T-cell (primary cell): ENCODE results near the gene IL1A. TPM values are rescaled to one million over a fixed set of nuclear protein-coding genes. Genes with fewer than 3 reads are reported as not detected.

Experiments used
- ATAC-seq, 4 experiments: fragments of 200-7000 bp in 3 of 4; fragments of 150-1000 bp in 1 of 4; cut with Tn5 transposase; replicated peaks in 1 of 4; 1 replicate in 3 of 4; 2 replicates in 1 of 4; pipeline ENCODE4 v1.10.0; 2021; ENCODE audit warnings: moderate library complexity in 3 of 4, mild to moderate bottlenecking in 2 of 4, moderate number of reproducible peaks in 1 of 4
- CTCF ChIA-PET, 2 donors: fragments of 300-600 bp; sonication (Branson Sonifier 250); formaldehyde crosslinking; loops; one replicate each; lab custom pipeline; 2022; ENCODE audit warnings: antibody characterized with exemption in 2 of 2; lab: Charles Lee
- POLR2A ChIA-PET, 2 donors: fragments of 300-600 bp; sonication (Branson Sonifier 250); formaldehyde crosslinking; loops; one replicate each; lab custom pipeline; 2022; ENCODE audit warnings: antibody characterized with exemption in 2 of 2; lab: Charles Lee
- DNase-seq, 35 experiments: peaks; one replicate each; pipeline versions ENCODE4 v3.0.0 to v3.0.0-alpha.2; 2013 to 2023
- H3K27ac ChIP-seq: one replicate; pipeline ENCODE4 v1.5.1; 2013; ENCODE audit warnings: low read length
- H3K27me3 ChIP-seq, 2 experiments: replicated peaks in 1 of 2; 1 replicate in 1 of 2; 2 replicates in 1 of 2; pipeline versions ENCODE4 v1.6.1 to v1.7.0; 2013; ENCODE audit warnings: low read length in 1 of 2, mixed read lengths in 1 of 2; ENCODE audit not compliant: control insufficient read depth in 2 of 2, insufficient read depth in 2 of 2; ENCODE audit errors: extremely low read depth in 1 of 2
- H3K36me3 ChIP-seq, 2 donors: 1 replicate in 1 of 2; 2 replicates in 1 of 2; pipeline versions ENCODE4 v1.6.1 to v1.7.0; 2013; ENCODE audit warnings: low read length in 1 of 2; ENCODE audit not compliant: control insufficient read depth in 2 of 2, insufficient read depth in 1 of 2; ENCODE audit errors: extremely low read depth in 1 of 2
- H3K4me1 ChIP-seq, 2 experiments: 1 replicate in 1 of 2; 2 replicates in 1 of 2; pipeline versions ENCODE4 v1.6.1 to v1.7.0; 2013; ENCODE audit warnings: low read length in 2 of 2, mixed read lengths in 1 of 2; ENCODE audit not compliant: insufficient read depth in 2 of 2, control insufficient read depth in 1 of 2; ENCODE audit errors: extremely low read depth in 1 of 2
- H3K4me3 ChIP-seq, 2 donors: 1 replicate in 1 of 2; 2 replicates in 1 of 2; pipeline versions ENCODE4 v1.5.1 to v1.7.0; 2013; ENCODE audit warnings: mild to moderate bottlenecking in 2 of 2, low read length in 1 of 2, moderate library complexity in 1 of 2; ENCODE audit not compliant: control insufficient read depth in 1 of 2; ENCODE audit errors: extremely low read depth in 1 of 2
- H3K9me3 ChIP-seq: 2 replicates; pipeline ENCODE4 v1.7.0; 2013
- H3K27ac Mint-ChIP-seq, 2 donors: one replicate each; pipeline ENCODE4 v1.8.0; 2020 to 2021; ENCODE audit warnings: mild to moderate bottlenecking in 2 of 2, mixed read lengths in 2 of 2
- H3K27me3 Mint-ChIP-seq, 2 donors: one replicate each; pipeline ENCODE4 v1.8.0; 2021 to 2022; ENCODE audit warnings: mixed read lengths in 2 of 2
- H3K36me3 Mint-ChIP-seq: one replicate; pipeline ENCODE4 v1.8.0; 2021; ENCODE audit warnings: mixed read lengths
- H3K4me1 Mint-ChIP-seq, 3 donors: one replicate each; pipeline ENCODE4 v1.8.0; 2020 to 2022; ENCODE audit warnings: mixed read lengths in 3 of 3, mild to moderate bottlenecking in 1 of 3
- H3K4me3 Mint-ChIP-seq, 3 donors: one replicate each; pipeline ENCODE4 v1.8.0; 2020 to 2022; ENCODE audit warnings: mild to moderate bottlenecking in 3 of 3, mixed read lengths in 3 of 3, moderate library complexity in 3 of 3
- H3K9me3 Mint-ChIP-seq, 3 donors: one replicate each; pipeline ENCODE4 v1.8.0; 2020 to 2022; ENCODE audit warnings: mixed read lengths in 3 of 3
- WGBS: methylation state at CpG from one replicate; pipeline ENCODE4 v1.1.5; 2013; ENCODE audit warnings: missing lambda C conversion rate; ENCODE audit not compliant: insufficient coverage; 5-methylcytosine and 5-hydroxymethylcytosine counted together
- total RNA-seq, 35 experiments: library from RNA in 6 of 35; stranded (reverse) in 6 of 35; fragments of 120-200 nt in 1 of 35; gene quantifications; one replicate each; pipeline versions ENCODE4 v1.2.1 to v1.2.4 and lab custom pipeline; 2013 to 2026

Gene IL1A
- total RNA-seq, 5 donors from 2014 or later (not counting 1 experiment from before 2014, with no cell fraction given): 0.12 TPM; not detected in 4

DNA sequence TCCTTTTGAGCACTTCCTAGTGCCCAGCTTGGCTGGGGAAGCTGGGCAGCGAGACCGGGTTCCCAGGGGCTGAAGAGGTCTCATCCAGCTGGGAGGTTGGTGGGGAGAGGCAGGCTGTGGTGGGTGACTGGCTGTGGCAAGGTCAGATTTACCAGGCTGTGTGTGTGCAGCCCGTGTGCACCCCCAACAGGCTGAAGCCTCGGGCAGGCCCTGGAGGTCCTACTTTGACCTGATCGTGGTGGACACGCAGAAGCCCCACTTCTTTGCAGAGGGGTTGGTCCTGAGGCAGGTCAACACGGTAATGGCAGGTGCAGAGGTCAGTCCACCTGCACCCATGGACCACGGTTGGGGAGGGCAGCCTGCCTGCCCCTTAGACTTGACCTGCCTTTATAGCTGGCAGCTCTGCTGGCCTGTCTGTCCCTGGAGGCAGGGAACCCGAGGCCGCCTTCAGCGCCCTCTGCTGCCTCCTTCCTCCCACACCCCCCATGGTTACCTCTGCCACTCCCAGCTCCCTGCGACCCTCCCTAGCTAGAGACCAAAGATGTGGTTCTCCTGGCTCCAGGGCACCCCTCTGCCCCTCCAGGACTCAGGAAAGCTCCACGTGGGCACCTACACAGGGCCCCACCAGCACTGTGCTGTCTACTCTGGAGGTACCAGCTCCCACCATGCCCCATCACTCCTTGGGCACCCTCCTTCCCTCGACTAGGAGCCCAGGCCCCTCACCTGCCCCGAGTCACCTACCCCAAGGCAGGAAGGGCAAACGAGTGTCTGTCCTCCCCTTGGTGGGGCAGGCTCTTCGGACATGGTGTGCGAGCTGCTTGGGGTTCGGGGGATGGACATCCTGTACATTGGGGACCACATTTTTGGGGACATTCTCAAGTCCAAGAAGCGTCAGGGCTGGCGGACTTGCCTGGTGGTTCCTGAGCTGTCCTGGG is 59.4 kb downstream of the IL1A start:
- Histone ChIP-seq H3K27ac (no peak overlapping the region), H3K4me3 (no peak overlapping the region), H3K4me1 (peaks cover 0 to 9% of the 10 kb centered on the region in 2 experiments), H3K9me3 (no peaks in the 10 kb centered on the region), H3K36me3 (no peaks in the 10 kb centered on the region), H3K27me3 (peaks cover 0 to 40% of the 10 kb centered on the region in 2 experiments)
- no peak for DNase-seq
- peaks cover 5 to 8% (median 5%) of the 10 kb centered on the region in 3 donors for H3K4me1 Mint-ChIP-seq
- ChIA-PET CTCF (interaction anchor here (0.6 to 5.6 kb wide), 5 partner anchors 17 to 125 kb away, joined by 3 to 38 read pairs (median 8); no protein-coding TSS in a partner anchor), POLR2A (no interaction called here)
- no peaks in the 10 kb centered on the region for H3K9me3 Mint-ChIP-seq
- peaks cover 3 to 7% of the 10 kb centered on the region in 2 donors for H3K27me3 Mint-ChIP-seq
- no peaks in the 10 kb centered on the region for H3K36me3 Mint-ChIP-seq
- 79% methylated on average over 18 of the region's 21 CpGs for WGBS
- ATAC-seq: no peak
- H3K4me3 Mint-ChIP-seq: no peak overlapping the region
- no peak overlapping the region for H3K27ac Mint-ChIP-seq

DNA sequence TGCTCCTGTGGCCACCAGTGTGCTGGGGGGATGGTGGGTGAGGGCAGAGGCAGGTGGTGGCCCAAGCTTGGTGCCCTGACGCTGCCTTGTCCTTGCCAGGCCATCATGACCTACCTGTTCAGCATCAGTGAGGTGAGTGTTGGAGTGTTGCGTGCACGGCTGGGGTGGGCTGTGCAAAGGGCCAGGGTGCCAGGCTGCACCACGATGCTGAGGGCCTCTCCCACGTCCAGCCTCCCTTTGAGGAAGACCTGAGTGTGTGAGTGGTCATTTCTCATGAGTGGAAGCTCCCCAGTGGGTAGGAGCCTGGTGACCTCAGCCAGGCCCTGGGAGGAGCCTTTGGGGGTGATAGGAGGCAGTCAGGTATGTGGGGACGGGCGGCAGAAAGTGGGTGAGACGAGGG is 60.3 kb downstream of the IL1A start:
- POLR2A ChIA-PET: no interaction called here
- H3K4me1 Mint-ChIP-seq: peaks cover 5 to 8% (median 5%) of the 10 kb centered on the region in 3 donors
- H3K36me3 Mint-ChIP-seq: no peaks in the 10 kb centered on the region
- Histone ChIP-seq H3K9me3 (no peaks in the 10 kb centered on the region), H3K4me3 (no peak overlapping the region), H3K36me3 (no peaks in the 10 kb centered on the region), H3K27me3 (peaks cover 0 to 37% of the 10 kb centered on the region in 2 experiments), H3K27ac (no peak overlapping the region), H3K4me1 (peaks cover 0 to 9% of the 10 kb centered on the region in 2 experiments)
- no peak for DNase-seq
- H3K27ac Mint-ChIP-seq: no peak overlapping the region
- no peaks in the 10 kb centered on the region for H3K9me3 Mint-ChIP-seq
- peaks cover 3 to 7% of the 10 kb centered on the region in 2 donors for H3K27me3 Mint-ChIP-seq
- no peak overlapping the region for H3K4me3 Mint-ChIP-seq
- CTCF ChIA-PET: interaction anchor here in 1 of 2 donors (5.6 kb wide), 1 partner anchor 98 kb away, joined by 29 read pairs; no protein-coding TSS in a partner anchor
- WGBS: 92% methylated on average over 8 of the region's 8 CpGs
- no peak for ATAC-seq

Other genes with a start within 250 kb of the IL1A start
- gene POLR1B, start 242.0 kb downstream of the IL1A start, total RNA-seq: 10 to 100 TPM; 15.1 to 39.5 (median 35.9) TPM
- 10 to 100 TPM; 16.4 to 30.1 (median 24.7) TPM for gene CHCHD5, start 199.9 kb downstream of the IL1A start, total RNA-seq
- gene SLC20A1, start 138.6 kb downstream of the IL1A start, total RNA-seq: 100 to 1,000 TPM in 2 of 5 donors, 10 to 100 TPM in 3; 65.8 to 135 (median 83.0) TPM
- not detected for gene NT5DC4, start 63.5 kb downstream of the IL1A start, total RNA-seq
- gene CKAP2L, start 19.9 kb downstream of the IL1A start, total RNA-seq: 1 to 10 TPM in 1 of 5 donors, under 1 TPM in 4; 0.22 to 1.5 (median 0.33) TPM
- 1 to 10 TPM in 2 of 5 donors, under 1 TPM in 2, not detected in 1; 0.76 to 4.4 (median 0.97) TPM for gene IL1B, start 52.3 kb upstream of the IL1A start, total RNA-seq
- gene IL37, start 126.7 kb upstream of the IL1A start, total RNA-seq: not detected
- gene IL36G, start 193.5 kb upstream of the IL1A start, total RNA-seq: not detected
- gene IL36A, start 221.0 kb upstream of the IL1A start, total RNA-seq: under 1 TPM in 4 of 5 donors, not detected in 1; 0.32 to 0.60 (median 0.58) TPM